ENCODE results near the gene GALNT17. TPM values are rescaled to one million over a fixed set of nuclear protein-coding genes. Genes with fewer than 3 reads are reported as not detected.

Gene GALNT17
- total and polyA plus RNA-seq, 3 experiments from 2014 or later: not detected

DNA sequence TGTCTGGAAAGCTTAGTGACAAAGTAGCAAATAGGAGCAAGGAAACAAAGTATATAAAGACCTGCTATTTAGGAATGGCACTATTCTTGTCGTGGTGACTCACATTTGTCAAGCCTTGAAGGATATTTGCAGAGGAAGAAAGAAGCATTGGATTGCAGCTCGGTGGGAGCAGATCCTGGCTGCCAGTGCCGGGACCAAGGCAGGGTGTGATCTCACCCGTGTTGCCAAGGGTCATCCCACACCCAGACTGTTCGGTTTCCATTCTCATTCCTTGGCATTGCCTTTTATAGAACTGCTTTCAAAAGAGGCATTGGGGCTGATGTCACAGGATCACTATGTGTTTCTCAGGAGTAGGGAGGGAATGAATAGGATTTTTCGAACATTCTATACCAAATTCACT lies 176.2 kb downstream of the GALNT17 start:
- H3K36me3 Mint-ChIP-seq: no peaks in the 10 kb centered on the region
- Histone ChIP-seq H3K9me3 (ENCODE audit: low read length) (no peaks in the 10 kb centered on the region), H3K4me3 (ENCODE audit: low read length) (no peak overlapping the region), H3K27me3 (ENCODE audit: insufficient read depth, low read length, poor library complexity, severe bottlenecking) (no peaks in the 10 kb centered on the region), H3K4me1 (ENCODE audit: insufficient read depth, low read length) (no peaks in the 10 kb centered on the region), H3K36me3 (ENCODE audit: insufficient read depth, low read length) (no peaks in the 10 kb centered on the region), H3K27ac (ENCODE audit: low read depth, low read length) (no peak overlapping the region)
- CTCF ChIA-PET: no interaction called here
- no peaks in the 10 kb centered on the region for H3K4me1 Mint-ChIP-seq
- H3K9me3 Mint-ChIP-seq: peaks cover 6 to 28% (median 13%) of the 10 kb centered on the region in 5 donors
- no peaks in the 10 kb centered on the region for H3K27me3 Mint-ChIP-seq
- no peak overlapping the region for H3K4me3 Mint-ChIP-seq
- DNase-seq: no peak
- H3K27ac Mint-ChIP-seq: no peak overlapping the region
- POLR2A ChIA-PET: no interaction called here

DNA sequence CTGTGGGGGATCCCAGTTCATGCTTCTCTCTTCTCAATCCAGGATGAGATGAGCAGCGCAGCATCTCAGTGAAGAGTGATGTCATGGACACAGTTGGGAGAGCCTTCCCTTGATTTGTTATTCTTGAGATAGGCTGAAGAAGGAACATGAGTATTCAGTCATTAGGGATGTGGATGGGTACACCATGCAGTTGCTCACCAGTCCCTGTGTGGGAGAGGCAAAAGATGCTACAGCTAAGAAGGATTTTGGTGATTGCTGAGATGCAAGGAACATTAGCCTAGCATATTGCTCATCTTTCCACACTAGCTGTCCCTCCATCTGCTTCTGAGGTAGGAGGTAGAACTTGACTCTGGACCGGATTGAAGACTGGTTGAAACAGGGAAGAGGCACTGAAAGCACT lies 179.6 kb downstream of the GALNT17 start:
- POLR2A ChIA-PET: no interaction called here
- Histone ChIP-seq H3K27ac (ENCODE audit: low read depth, low read length) (no peak overlapping the region), H3K9me3 (ENCODE audit: low read length) (no peaks in the 10 kb centered on the region), H3K27me3 (ENCODE audit: insufficient read depth, low read length, poor library complexity, severe bottlenecking) (no peaks in the 10 kb centered on the region), H3K36me3 (ENCODE audit: insufficient read depth, low read length) (no peaks in the 10 kb centered on the region), H3K4me1 (ENCODE audit: insufficient read depth, low read length) (no peaks in the 10 kb centered on the region), H3K4me3 (ENCODE audit: low read length) (no peak overlapping the region)
- Mint-ChIP-seq H3K4me3 (no peak overlapping the region), H3K36me3 (no peaks in the 10 kb centered on the region), H3K9me3 (peaks cover 7 to 27% (median 15%) of the 10 kb centered on the region in 5 donors), H3K27ac (no peak overlapping the region), H3K27me3 (no peaks in the 10 kb centered on the region), H3K4me1 (no peaks in the 10 kb centered on the region)
- CTCF ChIA-PET: no interaction called here
- DNase-seq: no peak

DNA sequence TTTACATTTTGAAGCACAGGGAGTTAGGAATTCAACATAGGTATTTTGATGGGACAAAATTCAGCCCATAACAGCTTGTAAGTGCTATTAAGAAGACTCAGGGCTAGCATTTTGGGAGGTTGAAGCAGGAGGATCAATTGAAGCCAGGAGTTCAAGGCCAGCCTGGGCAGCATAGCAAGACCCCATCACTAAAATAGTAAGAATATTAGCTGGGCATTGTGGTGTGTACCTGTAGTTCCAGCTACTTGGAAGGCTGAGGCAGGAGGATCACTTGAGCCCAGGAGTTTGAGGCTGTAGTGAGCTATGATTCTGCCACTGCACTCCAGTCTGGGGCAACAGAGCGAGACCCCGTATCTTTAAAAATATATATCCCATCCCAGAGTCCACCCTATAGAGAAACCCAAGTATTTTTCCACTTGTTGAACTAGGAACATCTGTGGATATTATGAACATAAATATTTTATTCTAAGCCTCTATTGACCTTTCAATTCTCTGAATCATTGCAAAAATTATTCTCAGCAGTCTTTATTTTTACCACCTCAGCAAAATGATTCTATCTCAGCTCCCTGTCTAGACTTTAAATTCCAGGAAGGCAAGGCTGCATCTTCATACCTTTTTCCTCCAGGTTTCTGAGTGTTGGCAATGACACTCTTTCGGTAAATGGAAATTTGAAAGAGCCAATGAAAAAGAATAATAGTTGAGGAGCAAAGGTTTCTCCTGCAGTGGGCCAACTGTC lies 181.0 kb downstream of the GALNT17 start:
- no peaks in the 10 kb centered on the region for H3K4me1 Mint-ChIP-seq
- Histone ChIP-seq H3K36me3 (ENCODE audit: insufficient read depth, low read length) (no peaks in the 10 kb centered on the region), H3K9me3 (ENCODE audit: low read length) (no peaks in the 10 kb centered on the region), H3K4me3 (ENCODE audit: low read length) (no peak overlapping the region), H3K27me3 (ENCODE audit: insufficient read depth, low read length, poor library complexity, severe bottlenecking) (no peaks in the 10 kb centered on the region), H3K4me1 (ENCODE audit: insufficient read depth, low read length) (no peaks in the 10 kb centered on the region), H3K27ac (ENCODE audit: low read depth, low read length) (no peak overlapping the region)
- POLR2A ChIA-PET: no interaction called here
- peaks cover 5 to 23% (median 18%) of the 10 kb centered on the region in 5 donors for H3K9me3 Mint-ChIP-seq
- CTCF ChIA-PET: no interaction called here
- no peaks in the 10 kb centered on the region for H3K27me3 Mint-ChIP-seq
- DNase-seq: no peak
- H3K4me3 Mint-ChIP-seq: no peak overlapping the region
- peak overlapping the region in 1 of 8 donors; percentile 8 for H3K27ac Mint-ChIP-seq
- H3K36me3 Mint-ChIP-seq: no peaks in the 10 kb centered on the region

DNA sequence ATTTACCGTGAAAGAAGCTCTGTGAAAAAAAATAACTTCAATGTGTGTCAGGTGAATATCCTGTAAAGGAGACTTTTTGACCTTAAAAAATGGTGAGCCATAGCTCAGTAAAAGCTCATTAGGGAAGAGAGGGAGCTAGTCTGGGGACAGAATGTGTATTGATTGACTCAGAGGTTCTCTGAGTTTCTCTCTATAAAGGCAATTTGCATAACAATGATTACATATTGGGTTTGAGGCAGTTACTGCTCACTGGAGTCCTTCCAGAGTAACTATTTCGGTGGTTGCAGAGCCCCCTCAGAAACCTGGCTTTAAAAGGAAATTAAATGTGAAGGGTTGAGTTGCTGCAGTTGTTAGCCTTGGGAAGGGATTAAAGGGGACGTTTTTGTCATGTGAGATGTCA lies 181.6 kb downstream of the GALNT17 start:
- Mint-ChIP-seq H3K27ac (no peak overlapping the region), H3K27me3 (no peaks in the 10 kb centered on the region), H3K9me3 (peaks cover 2 to 20% (median 18%) of the 10 kb centered on the region in 5 donors), H3K36me3 (no peaks in the 10 kb centered on the region), H3K4me3 (no peak overlapping the region), H3K4me1 (no peaks in the 10 kb centered on the region)
- no peaks in the 10 kb centered on the region for H3K4me1 ChIP-seq (ENCODE audit: insufficient read depth, low read length)
- DNase-seq: no peak
- H3K9me3 ChIP-seq (ENCODE audit: low read length): no peaks in the 10 kb centered on the region
- no peak overlapping the region for H3K4me3 ChIP-seq (ENCODE audit: low read length)
- H3K36me3 ChIP-seq (ENCODE audit: insufficient read depth, low read length): no peaks in the 10 kb centered on the region
- no peak overlapping the region for H3K27ac ChIP-seq (ENCODE audit: low read depth, low read length)
- CTCF ChIA-PET: no interaction called here
- H3K27me3 ChIP-seq (ENCODE audit: insufficient read depth, low read length, poor library complexity, severe bottlenecking): no peaks in the 10 kb centered on the region
- POLR2A ChIA-PET: no interaction called here

DNA sequence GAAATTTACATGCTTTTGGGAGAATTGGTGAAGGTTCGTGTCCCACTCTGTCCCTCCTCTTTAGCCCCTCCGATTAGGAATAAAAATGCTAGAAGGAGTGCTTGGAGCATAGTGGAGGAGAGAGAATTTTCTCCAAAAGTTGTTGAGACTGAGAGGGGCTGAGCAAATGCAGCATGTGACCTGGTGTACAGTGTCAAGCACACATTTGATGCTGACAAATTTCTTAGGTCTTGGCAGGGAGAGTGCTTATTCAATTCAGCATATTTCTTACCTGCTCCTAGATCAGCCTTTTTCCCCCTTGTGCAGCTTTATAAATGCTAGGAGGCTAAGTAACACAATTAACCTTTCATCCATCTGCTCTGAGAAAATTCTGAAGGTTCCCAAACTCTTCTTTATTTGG lies 189.0 kb downstream of the GALNT17 start:
- POLR2A ChIA-PET: no interaction called here
- no peaks in the 10 kb centered on the region for H3K4me1 Mint-ChIP-seq
- H3K27me3 Mint-ChIP-seq: no peaks in the 10 kb centered on the region
- no peak overlapping the region for H3K27ac ChIP-seq (ENCODE audit: low read depth, low read length)
- H3K27ac Mint-ChIP-seq: no peak overlapping the region
- DNase-seq: no peak
- CTCF ChIA-PET: no interaction called here
- no peaks in the 10 kb centered on the region for H3K36me3 Mint-ChIP-seq
- peaks cover 2 to 24% (median 9%) of the 10 kb centered on the region in 5 donors for H3K9me3 Mint-ChIP-seq
- no peaks in the 10 kb centered on the region for H3K27me3 ChIP-seq (ENCODE audit: insufficient read depth, low read length, poor library complexity, severe bottlenecking)
- H3K4me1 ChIP-seq (ENCODE audit: insufficient read depth, low read length): no peaks in the 10 kb centered on the region
- no peaks in the 10 kb centered on the region for H3K9me3 ChIP-seq (ENCODE audit: low read length)
- H3K4me3 Mint-ChIP-seq: no peak overlapping the region
- no peak overlapping the region for H3K4me3 ChIP-seq (ENCODE audit: low read length)
- H3K36me3 ChIP-seq (ENCODE audit: insufficient read depth, low read length): no peaks in the 10 kb centered on the region

DNA sequence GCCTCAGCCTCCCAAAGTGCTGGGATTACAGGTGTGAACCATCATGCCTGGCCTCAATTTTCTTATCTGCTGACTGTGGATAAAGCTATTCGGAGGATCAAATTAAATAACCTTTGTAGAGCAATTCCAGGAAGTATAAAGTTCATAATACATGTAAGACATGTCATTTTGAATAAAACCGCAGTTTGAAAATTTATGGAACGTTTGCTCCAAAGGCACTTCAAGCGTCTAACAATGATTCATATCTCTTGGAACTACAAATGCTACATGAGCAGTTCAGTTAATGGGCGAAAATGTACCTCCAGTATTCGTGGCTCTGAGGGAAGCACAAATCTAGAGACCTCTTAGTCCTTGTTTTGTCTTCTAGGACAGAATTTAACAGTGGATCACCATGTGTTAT lies 190.3 kb downstream of the GALNT17 start:
- no peaks in the 10 kb centered on the region for H3K27me3 ChIP-seq (ENCODE audit: insufficient read depth, low read length, poor library complexity, severe bottlenecking)
- H3K4me1 ChIP-seq (ENCODE audit: insufficient read depth, low read length): no peaks in the 10 kb centered on the region
- Mint-ChIP-seq H3K4me1 (no peaks in the 10 kb centered on the region), H3K4me3 (no peak overlapping the region), H3K36me3 (no peaks in the 10 kb centered on the region), H3K9me3 (peaks cover 2 to 21% (median 9%) of the 10 kb centered on the region in 5 donors), H3K27me3 (no peaks in the 10 kb centered on the region), H3K27ac (no peak overlapping the region)
- ChIA-PET POLR2A (no interaction called here), CTCF (no interaction called here)
- H3K4me3 ChIP-seq (ENCODE audit: low read length): no peak overlapping the region
- no peaks in the 10 kb centered on the region for H3K36me3 ChIP-seq (ENCODE audit: insufficient read depth, low read length)
- H3K9me3 ChIP-seq (ENCODE audit: low read length): no peaks in the 10 kb centered on the region
- DNase-seq: no peak
- no peak overlapping the region for H3K27ac ChIP-seq (ENCODE audit: low read depth, low read length)

DNA sequence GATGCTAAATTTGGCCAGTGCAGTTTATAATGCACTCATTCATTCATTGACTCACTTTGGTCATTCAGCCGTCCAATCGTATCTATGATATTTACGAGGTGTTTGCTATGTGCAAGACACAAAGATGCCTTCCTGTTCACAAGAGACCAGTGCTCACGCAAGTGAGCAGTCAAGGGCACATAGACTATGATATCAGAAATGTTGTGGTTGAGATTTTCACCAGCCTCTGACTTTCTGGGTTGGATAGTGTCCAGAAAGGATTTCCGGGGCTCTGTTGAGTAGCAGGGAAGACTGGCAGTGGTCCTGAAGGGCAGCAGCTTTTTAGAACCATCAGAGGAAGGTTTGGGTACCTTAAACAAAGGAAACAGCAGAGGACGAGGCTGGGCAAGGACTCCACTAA lies 191.8 kb downstream of the GALNT17 start:
- H3K27ac ChIP-seq (ENCODE audit: low read depth, low read length): no peak overlapping the region
- DNase-seq: no peak
- H3K4me1 ChIP-seq (ENCODE audit: insufficient read depth, low read length): no peaks in the 10 kb centered on the region
- CTCF ChIA-PET: no interaction called here
- Mint-ChIP-seq H3K4me3 (no peak overlapping the region), H3K27me3 (no peaks in the 10 kb centered on the region), H3K4me1 (no peaks in the 10 kb centered on the region), H3K36me3 (no peaks in the 10 kb centered on the region), H3K9me3 (peaks cover 2 to 21% (median 14%) of the 10 kb centered on the region in 5 donors), H3K27ac (no peak overlapping the region)
- no peaks in the 10 kb centered on the region for H3K9me3 ChIP-seq (ENCODE audit: low read length)
- POLR2A ChIA-PET: no interaction called here
- no peaks in the 10 kb centered on the region for H3K36me3 ChIP-seq (ENCODE audit: insufficient read depth, low read length)
- H3K4me3 ChIP-seq (ENCODE audit: low read length): no peak overlapping the region
- no peaks in the 10 kb centered on the region for H3K27me3 ChIP-seq (ENCODE audit: insufficient read depth, low read length, poor library complexity, severe bottlenecking)

DNA sequence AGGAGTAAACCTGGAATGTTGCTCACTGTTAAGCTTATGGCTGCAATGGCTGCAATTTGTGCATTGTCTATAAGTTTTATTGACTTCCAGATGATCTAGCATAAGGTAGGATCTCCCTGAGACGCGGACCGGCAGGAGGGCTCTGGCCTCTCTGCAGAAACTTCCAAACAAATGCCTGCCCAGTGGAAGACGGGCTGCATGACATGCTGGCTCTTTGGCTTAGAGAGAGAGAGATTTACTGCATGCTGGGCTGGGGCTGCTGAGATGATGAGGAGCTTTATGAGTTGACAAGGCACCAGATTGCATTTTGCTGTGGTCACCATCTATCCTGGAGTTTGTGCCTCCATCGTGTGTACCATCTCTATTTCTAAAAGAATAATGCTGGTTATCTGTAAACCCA lies 193.2 kb downstream of the GALNT17 start:
- H3K27ac Mint-ChIP-seq: no peak overlapping the region
- no peak overlapping the region for H3K4me3 Mint-ChIP-seq
- Histone ChIP-seq H3K27ac (ENCODE audit: low read depth, low read length) (no peak overlapping the region), H3K4me1 (ENCODE audit: insufficient read depth, low read length) (no peaks in the 10 kb centered on the region), H3K36me3 (ENCODE audit: insufficient read depth, low read length) (no peaks in the 10 kb centered on the region), H3K4me3 (ENCODE audit: low read length) (no peak overlapping the region), H3K27me3 (ENCODE audit: insufficient read depth, low read length, poor library complexity, severe bottlenecking) (no peaks in the 10 kb centered on the region), H3K9me3 (ENCODE audit: low read length) (no peaks in the 10 kb centered on the region)
- ChIA-PET CTCF (no interaction called here), POLR2A (no interaction called here)
- DNase-seq: no peak
- no peaks in the 10 kb centered on the region for H3K36me3 Mint-ChIP-seq
- peaks cover 2 to 14% (median 11%) of the 10 kb centered on the region in 5 donors for H3K9me3 Mint-ChIP-seq
- no peaks in the 10 kb centered on the region for H3K4me1 Mint-ChIP-seq
- no peaks in the 10 kb centered on the region for H3K27me3 Mint-ChIP-seq

All from CD8-positive, alpha-beta memory T cell (primary cell).